Upper lobe of left lung (tissue), 6 donors: ENCODE measurements around the gene SEC22A. TPM values are rescaled to one million over a fixed set of nuclear protein-coding genes. Genes with fewer than 3 reads are reported as not detected.

ENCODE experiments used
- ATAC-seq, 2 donors: fragments of 200-7000 bp; cut with Tn5 transposase; one replicate each; pipeline ENCODE4 v1.9.1; 2022; ENCODE audit warnings: mild to moderate bottlenecking in 2 of 2, moderate library complexity in 2 of 2; ENCODE audit not compliant: low FRiP score in 2 of 2
- DNase-seq, 2 donors: peaks; one replicate each; pipeline ENCODE4 v3.0.0-alpha.2; 2019 to 2020
- H3K27ac ChIP-seq, 4 donors: fragments of 200-600 bp; sonication (generic); one replicate each; pipeline ENCODE4 v1.5.1; 2016 to 2019
- H3K27me3 ChIP-seq, 4 donors: fragments of 200-600 bp; sonication (generic); one replicate each; pipeline ENCODE4 v1.5.1; 2017 to 2019
- H3K36me3 ChIP-seq, 4 donors: fragments of 200-600 bp; sonication (generic); one replicate each; pipeline ENCODE4 v1.5.1; 2016 to 2019
- H3K4me1 ChIP-seq, 4 donors: fragments of 200-600 bp; sonication (generic); one replicate each; pipeline ENCODE4 v1.5.1; 2018 to 2019
- H3K4me3 ChIP-seq, 4 donors: fragments of 200-600 bp; sonication (generic); one replicate each; pipeline ENCODE4 v1.5.1; 2017 to 2019; ENCODE audit warnings: mild to moderate bottlenecking in 2 of 4, moderate library complexity in 1 of 4
- H3K9me3 ChIP-seq, 4 donors: fragments of 200-600 bp; sonication (generic); one replicate each; pipeline ENCODE4 v1.5.1; 2018 to 2019
- EP300 ChIP-seq, 4 donors: sonication (generic); formaldehyde crosslinking; IDR thresholded peaks; one replicate each; pipeline ENCODE4 v1.5.1; 2017; ENCODE audit warnings: antibody characterized with exemption in 4 of 4, control low read depth in 2 of 4
- POLR2A ChIP-seq, 4 donors: fragments of 450-650 bp; IDR thresholded peaks; one replicate each; pipeline ENCODE4 v1.5.1; 2016 to 2017; ENCODE audit warnings: antibody characterized with exemption in 4 of 4, mild to moderate bottlenecking in 2 of 4
- POLR2AphosphoS5 ChIP-seq, 2 donors: sonication (generic); formaldehyde crosslinking; IDR thresholded peaks; one replicate each; pipeline ENCODE4 v1.5.1; 2017; ENCODE audit warnings: antibody characterized with exemption in 2 of 2
- WGBS, 2 donors: methylation state at CpG; one replicate each; pipeline ENCODE4 v1.1.5; 2017 to 2018; 5-methylcytosine and 5-hydroxymethylcytosine counted together
- total RNA-seq, 6 donors: library from RNA; depleted of rRNA in 4 of 6; stranded (reverse); fragments of >200 nt in 4 of 6; gene quantifications; one replicate each; pipeline versions ENCODE4 v1.1.0 to v1.2.1, GENCODE V29; 2016 to 2021
- TF ChIP-seq, protein P1 (sequence below), 6 experiments: fragments of 450-650 bp in 4 of 6; fragments of 200-600 bp in 2 of 6; sonication (generic) in 2 of 6; IDR thresholded peaks; one replicate each; pipeline ENCODE4 v1.5.1; 2016 to 2019; ENCODE audit warnings: antibody characterized with exemption in 6 of 6
- donor health status: DM: no; HTN: no; CAD: no; lungs with moderate emphysema.
- donor health status: DM: no; HTN: yes; CAD: no; lungs with severe emphysema.

The SEC22A gene
- total RNA-seq, 6 donors from 2014 or later = 5.5 to 22.5 (median 12.3) TPM

DNA sequence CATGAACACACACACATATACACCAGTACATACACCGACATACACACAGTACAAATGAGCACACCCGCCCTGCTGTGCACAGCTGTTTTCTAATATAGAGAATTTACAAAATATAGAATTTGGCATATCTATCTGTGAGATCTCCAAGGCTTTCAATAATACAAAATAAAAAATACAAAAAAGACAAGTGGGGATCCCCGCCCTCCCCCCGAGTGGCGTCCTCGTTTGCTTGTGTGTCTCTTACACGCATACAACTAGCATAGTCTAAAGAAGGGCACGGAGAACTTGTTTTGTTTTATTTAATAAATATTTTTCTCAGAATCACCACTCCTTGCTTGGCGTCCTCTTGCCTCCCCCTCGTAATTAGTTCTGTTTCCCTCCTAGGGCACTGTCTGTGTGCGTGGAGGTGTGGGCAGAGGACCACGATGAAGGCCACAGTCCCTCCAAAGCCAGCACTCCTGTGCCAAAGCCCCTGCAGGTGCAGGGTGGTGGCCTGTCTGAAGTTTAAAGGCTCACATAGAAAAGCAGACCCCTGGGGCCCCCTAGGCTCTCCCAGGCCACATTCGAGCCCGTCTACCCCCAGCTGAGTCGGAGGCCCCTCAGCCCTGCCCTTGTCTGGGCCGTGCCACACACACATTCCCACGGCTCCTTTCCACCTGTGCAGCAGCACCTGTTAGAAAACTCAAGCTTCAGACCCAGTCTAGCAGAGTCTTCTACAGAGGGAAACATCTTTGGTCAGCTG lies 82.1 kb downstream of the SEC22A start:
- ATAC-seq (no peak), DNase-seq (no peak)
- H3K27me3 ChIP-seq = no peaks in the 10 kb centered on the region
- TF ChIP-seq POLR2A (IDR thresholded peaks at IDR 0.05) = no peak
- TF ChIP-seq EP300 (IDR thresholded peaks at IDR 0.05) = no peak
- TF ChIP-seq, protein P1, sequence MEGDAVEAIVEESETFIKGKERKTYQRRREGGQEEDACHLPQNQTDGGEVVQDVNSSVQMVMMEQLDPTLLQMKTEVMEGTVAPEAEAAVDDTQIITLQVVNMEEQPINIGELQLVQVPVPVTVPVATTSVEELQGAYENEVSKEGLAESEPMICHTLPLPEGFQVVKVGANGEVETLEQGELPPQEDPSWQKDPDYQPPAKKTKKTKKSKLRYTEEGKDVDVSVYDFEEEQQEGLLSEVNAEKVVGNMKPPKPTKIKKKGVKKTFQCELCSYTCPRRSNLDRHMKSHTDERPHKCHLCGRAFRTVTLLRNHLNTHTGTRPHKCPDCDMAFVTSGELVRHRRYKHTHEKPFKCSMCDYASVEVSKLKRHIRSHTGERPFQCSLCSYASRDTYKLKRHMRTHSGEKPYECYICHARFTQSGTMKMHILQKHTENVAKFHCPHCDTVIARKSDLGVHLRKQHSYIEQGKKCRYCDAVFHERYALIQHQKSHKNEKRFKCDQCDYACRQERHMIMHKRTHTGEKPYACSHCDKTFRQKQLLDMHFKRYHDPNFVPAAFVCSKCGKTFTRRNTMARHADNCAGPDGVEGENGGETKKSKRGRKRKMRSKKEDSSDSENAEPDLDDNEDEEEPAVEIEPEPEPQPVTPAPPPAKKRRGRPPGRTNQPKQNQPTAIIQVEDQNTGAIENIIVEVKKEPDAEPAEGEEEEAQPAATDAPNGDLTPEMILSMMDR (IDR thresholded peaks at IDR 0.05) = no peak
- TF ChIP-seq POLR2AphosphoS5 (IDR thresholded peaks at IDR 0.05) = no peak
- no peaks in the 10 kb centered on the region for H3K4me1 ChIP-seq
- no peak overlapping the region for H3K4me3 ChIP-seq
- H3K36me3 ChIP-seq = no peaks in the 10 kb centered on the region
- no peak overlapping the region for H3K27ac ChIP-seq
- no peaks in the 10 kb centered on the region for H3K9me3 ChIP-seq
- WGBS, 2 donors = 85 to 90% methylated on average over 14 to 17 of the region's 17 CpGs

DNA sequence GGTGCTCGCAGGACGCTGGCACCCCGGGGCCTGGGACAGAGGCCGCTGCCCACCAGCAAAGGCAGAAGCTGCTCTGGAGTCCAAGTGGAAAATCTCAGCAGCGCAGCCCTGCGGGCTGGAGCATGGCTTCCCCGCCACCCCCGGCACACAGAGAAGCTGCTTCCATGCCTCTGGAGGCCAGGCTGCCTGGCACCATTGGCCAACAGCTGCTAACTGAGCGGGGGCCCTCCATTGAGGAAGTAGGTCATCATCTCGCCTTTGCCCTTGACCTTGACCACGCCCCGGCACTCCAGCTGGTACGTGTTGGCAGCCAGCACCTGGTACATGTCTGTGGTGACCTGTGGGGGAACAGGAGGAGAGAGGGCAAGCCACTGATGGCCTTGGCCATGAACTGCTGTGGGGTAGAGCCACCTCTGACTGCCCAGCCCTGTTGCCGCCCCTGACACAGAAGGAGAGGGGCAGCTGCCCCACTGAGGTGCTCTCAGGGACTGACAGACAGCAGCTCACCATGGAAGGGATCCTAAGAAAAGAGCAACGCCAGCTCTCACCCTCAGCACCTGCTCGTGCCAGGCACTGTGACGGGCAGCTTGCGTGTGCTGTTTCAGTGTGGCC lies 82.8 kb downstream of the SEC22A start:
- H3K36me3 ChIP-seq = no peaks in the 10 kb centered on the region
- no peak overlapping the region for H3K27ac ChIP-seq
- no peaks in the 10 kb centered on the region for H3K4me1 ChIP-seq
- H3K4me3 ChIP-seq = no peak overlapping the region
- ATAC-seq (no peak), DNase-seq (peak in 1 of 2 donors; percentile 84)
- 75 to 87% methylated on average over 8 to 18 of the region's 18 CpGs for WGBS, 2 donors
- TF ChIP-seq, protein P1 (IDR thresholded peaks at IDR 0.05) = no peak
- TF ChIP-seq POLR2AphosphoS5 (IDR thresholded peaks at IDR 0.05) = no peak
- no peak for TF ChIP-seq EP300 (IDR thresholded peaks at IDR 0.05)
- TF ChIP-seq POLR2A (IDR thresholded peaks at IDR 0.05) = no peak
- no peaks in the 10 kb centered on the region for H3K9me3 ChIP-seq
- H3K27me3 ChIP-seq = no peaks in the 10 kb centered on the region

DNA sequence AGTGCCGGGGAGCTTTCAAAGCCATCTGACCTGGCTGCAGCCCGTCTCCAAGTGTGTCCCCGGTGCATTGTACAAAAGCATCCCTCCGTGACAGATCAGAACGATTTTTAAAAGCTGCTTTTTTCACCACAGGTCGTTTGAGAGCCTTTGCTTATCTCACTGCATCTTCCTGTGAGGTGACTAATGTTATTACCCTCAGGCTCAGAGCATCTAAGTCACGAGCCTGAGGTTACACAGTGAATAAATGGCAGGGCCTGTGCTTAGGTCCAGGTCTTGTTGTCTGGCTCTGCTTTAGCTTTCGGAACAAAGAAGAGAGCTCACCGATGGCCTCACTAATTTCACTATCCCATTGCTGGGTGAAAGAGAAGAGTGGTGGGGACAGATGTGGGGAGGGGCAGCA lies 83.3 kb downstream of the SEC22A start:
- H3K27me3 ChIP-seq = no peaks in the 10 kb centered on the region
- H3K27ac ChIP-seq = no peak overlapping the region
- H3K4me3 ChIP-seq = no peak overlapping the region
- DNase-seq (no peak), ATAC-seq (no peak)
- no peaks in the 10 kb centered on the region for H3K9me3 ChIP-seq
- H3K4me1 ChIP-seq = no peaks in the 10 kb centered on the region
- no peaks in the 10 kb centered on the region for H3K36me3 ChIP-seq
- 67 to 80% methylated on average over 6 to 9 of the region's 9 CpGs for WGBS, 2 donors
- TF ChIP-seq POLR2A (IDR thresholded peaks at IDR 0.05) (no peak), EP300 (IDR thresholded peaks at IDR 0.05) (no peak), POLR2AphosphoS5 (IDR thresholded peaks at IDR 0.05) (no peak)
- TF ChIP-seq, protein P1 (IDR thresholded peaks at IDR 0.05) = no peak

DNA sequence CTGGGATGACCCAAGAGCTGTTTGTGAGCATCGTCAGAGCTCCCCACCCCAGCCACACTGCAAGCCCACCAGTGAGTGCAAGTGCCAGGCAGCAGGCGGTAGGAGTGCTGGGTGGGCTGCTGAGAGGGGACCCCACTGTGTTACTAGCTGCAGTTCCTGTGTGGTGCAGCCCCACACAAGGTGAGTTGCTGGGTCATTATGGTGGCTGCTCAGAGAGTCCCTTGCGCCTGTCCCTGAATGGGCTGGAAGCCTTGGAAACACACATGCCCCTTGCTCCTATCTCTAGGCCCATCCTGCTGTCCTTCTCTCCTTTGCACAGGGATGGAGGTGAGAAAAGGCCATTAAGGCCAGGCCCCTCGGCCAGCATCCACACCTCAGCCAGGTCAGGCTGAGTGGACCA lies 83.7 kb downstream of the SEC22A start:
- ATAC-seq = no peak
- H3K27me3 ChIP-seq = no peaks in the 10 kb centered on the region
- WGBS, 2 donors = 85 to 100% methylated on average over 2 to 4 of the region's 4 CpGs
- DNase-seq = no peak
- TF ChIP-seq POLR2A (IDR thresholded peaks at IDR 0.05) = no peak
- TF ChIP-seq, protein P1 (IDR thresholded peaks at IDR 0.05) = no peak
- no peak for TF ChIP-seq POLR2AphosphoS5 (IDR thresholded peaks at IDR 0.05)
- TF ChIP-seq EP300 (IDR thresholded peaks at IDR 0.05) = no peak
- H3K27ac ChIP-seq = no peak overlapping the region
- no peaks in the 10 kb centered on the region for H3K36me3 ChIP-seq
- no peaks in the 10 kb centered on the region for H3K4me1 ChIP-seq
- no peaks in the 10 kb centered on the region for H3K9me3 ChIP-seq
- H3K4me3 ChIP-seq = no peak overlapping the region
